ENCODE measurements around the gene SOD2. TPM values are rescaled to one million over a fixed set of nuclear protein-coding genes. Genes with fewer than 3 reads are reported as not detected.

SOD2 gene
- total and polyA plus RNA-seq, 9 of the 15 experiments (the other 6 are each of a cell fraction or from before 2014, with no cell fraction given): 39.8 to 140 (median 95.8) TPM

DNA sequence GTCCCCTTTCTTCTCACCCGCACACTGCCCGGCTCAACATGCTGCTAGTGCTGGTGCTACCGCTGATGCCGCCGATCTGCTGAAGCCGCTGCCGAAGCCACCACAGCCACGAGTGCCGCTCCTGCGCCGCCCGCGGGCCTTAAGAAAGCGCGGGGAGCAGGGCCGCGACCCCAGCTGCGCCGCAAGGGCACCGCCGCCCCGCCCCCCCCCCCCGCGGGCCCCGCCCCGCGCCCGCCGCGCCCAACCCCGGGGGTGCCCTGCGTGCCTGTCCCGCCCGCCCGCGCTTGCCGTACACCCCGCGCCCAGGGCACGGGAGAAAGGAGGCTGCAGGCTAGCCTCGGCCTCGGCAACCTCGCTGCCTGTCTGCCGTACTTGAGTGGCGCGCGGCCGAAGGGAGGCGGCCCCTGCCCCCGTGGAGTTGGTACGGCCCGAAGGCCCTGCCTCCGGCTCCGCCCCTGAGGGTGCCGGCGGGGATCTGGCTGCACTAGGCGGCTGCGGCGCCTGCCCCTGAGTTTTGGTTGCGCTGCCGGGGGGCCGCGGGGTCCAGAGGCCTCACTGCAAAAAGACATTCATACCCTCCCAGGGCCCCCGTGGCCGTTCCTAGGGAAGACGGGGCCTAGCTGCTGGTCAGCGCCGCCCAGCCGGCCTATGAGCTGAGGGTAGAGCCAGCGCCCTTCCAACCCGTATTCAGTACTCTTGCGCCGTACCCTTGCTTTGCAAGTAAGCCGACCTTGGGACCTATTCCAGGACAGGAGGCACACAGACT, at the start of gene SOD2 (continued):
- TF ChIP-seq, protein P1, sequence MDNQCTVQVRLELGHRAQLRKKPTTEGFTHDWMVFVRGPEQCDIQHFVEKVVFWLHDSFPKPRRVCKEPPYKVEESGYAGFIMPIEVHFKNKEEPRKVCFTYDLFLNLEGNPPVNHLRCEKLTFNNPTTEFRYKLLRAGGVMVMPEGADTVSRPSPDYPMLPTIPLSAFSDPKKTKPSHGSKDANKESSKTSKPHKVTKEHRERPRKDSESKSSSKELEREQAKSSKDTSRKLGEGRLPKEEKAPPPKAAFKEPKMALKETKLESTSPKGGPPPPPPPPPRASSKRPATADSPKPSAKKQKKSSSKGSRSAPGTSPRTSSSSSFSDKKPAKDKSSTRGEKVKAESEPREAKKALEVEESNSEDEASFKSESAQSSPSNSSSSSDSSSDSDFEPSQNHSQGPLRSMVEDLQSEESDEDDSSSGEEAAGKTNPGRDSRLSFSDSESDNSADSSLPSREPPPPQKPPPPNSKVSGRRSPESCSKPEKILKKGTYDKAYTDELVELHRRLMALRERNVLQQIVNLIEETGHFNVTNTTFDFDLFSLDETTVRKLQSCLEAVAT (IDR thresholded peaks at IDR 0.05): 0 out of 4 replicates have a peak, but pooled peaks of 1 of the 2 experiments have one; percentile 39
- TF ChIP-seq PRPF4 (IDR thresholded peaks at IDR 0.05; ENCODE audit: insufficient read depth, low read depth, low read length, poor library complexity, severe bottlenecking) (no peak), HMG20B (CRISPR knock-in tag; IDR thresholded peaks at IDR 0.05) (no peak), DMBX1 (CRISPR knock-in tag; IDR thresholded peaks at IDR 0.05; ENCODE audit: borderline replicate concordance) (no peak), RCOR1 (IDR thresholded peaks at IDR 0.05; ENCODE audit: borderline replicate concordance in 1 of 2, low read depth in 2 of 2, low read length in 2 of 2) (no peak; a peak in 1 of 4 replicates), HLTF (IDR thresholded peaks at IDR 0.05) (no peak), TOE1 (IDR thresholded peaks at IDR 0.05; ENCODE audit: borderline replicate concordance) (peak; percentile 79), TOE1 (CRISPR knock-in tag; IDR thresholded peaks at IDR 0.05; ENCODE audit: borderline replicate concordance, low read depth) (no peak), RBM17 (IDR thresholded peaks at IDR 0.05; ENCODE audit: borderline replicate concordance, low read depth, low read length) (no peak), ZBTB34 (CRISPR knock-in tag; IDR thresholded peaks at IDR 0.05) (no peak), ZFP36 (IDR thresholded peaks at IDR 0.05; ENCODE audit: low read depth, low read length, partially characterized antibody) (no peak), RFX1 (IDR thresholded peaks at IDR 0.05) (no peak), ZNF584 (CRISPR knock-in tag; IDR thresholded peaks at IDR 0.05; ENCODE audit: low read depth) (no peak), HDAC6 (IDR thresholded peaks at IDR 0.05; ENCODE audit: low read depth, low read length) (no peak), SPI1 (IDR thresholded peaks at IDR 0.05; ENCODE audit: borderline replicate concordance, low read depth, low read length) (no peak), THAP12 (CRISPR knock-in tag; IDR thresholded peaks at IDR 0.05) (peak; percentile 92), SP1 (CRISPR knock-in tag; IDR thresholded peaks at IDR 0.05) (peak; percentile 88), ZZZ3 (IDR thresholded peaks at IDR 0.05) (no peak)
- TF ChIP-seq, protein P2, sequence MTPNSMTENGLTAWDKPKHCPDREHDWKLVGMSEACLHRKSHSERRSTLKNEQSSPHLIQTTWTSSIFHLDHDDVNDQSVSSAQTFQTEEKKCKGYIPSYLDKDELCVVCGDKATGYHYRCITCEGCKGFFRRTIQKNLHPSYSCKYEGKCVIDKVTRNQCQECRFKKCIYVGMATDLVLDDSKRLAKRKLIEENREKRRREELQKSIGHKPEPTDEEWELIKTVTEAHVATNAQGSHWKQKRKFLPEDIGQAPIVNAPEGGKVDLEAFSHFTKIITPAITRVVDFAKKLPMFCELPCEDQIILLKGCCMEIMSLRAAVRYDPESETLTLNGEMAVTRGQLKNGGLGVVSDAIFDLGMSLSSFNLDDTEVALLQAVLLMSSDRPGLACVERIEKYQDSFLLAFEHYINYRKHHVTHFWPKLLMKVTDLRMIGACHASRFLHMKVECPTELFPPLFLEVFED (CRISPR knock-in tag; conservative IDR thresholded peaks at IDR 0.05): no peak
- TF ChIP-seq, protein P3, sequence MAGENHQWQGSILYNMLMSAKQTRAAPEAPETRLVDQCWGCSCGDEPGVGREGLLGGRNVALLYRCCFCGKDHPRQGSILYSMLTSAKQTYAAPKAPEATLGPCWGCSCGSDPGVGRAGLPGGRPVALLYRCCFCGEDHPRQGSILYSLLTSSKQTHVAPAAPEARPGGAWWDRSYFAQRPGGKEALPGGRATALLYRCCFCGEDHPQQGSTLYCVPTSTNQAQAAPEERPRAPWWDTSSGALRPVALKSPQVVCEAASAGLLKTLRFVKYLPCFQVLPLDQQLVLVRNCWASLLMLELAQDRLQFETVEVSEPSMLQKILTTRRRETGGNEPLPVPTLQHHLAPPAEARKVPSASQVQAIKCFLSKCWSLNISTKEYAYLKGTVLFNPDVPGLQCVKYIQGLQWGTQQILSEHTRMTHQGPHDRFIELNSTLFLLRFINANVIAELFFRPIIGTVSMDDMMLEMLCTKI (IDR thresholded peaks at IDR 0.05; ENCODE audit: partially characterized antibody): no peak
